Panc1 (cell line): ENCODE results near the gene PHF20. TPM values are rescaled to one million over a fixed set of nuclear protein-coding genes. Genes with fewer than 3 reads are reported as not detected.
A peak's percentile ranks its signal among the peaks of the same experiment; 100 is the strongest.

ENCODE experiments used
- ATAC-seq: fragments of 200-7000 bp; cut with Tn5 transposase; 2 replicates; pipeline ENCODE4 v1.9.1; 2020; ENCODE audit warnings: mild to moderate bottlenecking, moderate library complexity
- BruUV-seq: library from RNA; stranded (reverse); fragments of 400-500 nt; replicated peaks from 2 replicates; lab custom pipeline; 2021; lab: Mats Ljungman, UMichigan
- CTCF ChIA-PET: fragments of 300-600 bp; sonication (Branson Sonifier 250); formaldehyde crosslinking; loops from one replicate; lab custom pipeline; 2022; ENCODE audit warnings: antibody characterized with exemption; lab: Charles Lee
- POLR2A ChIA-PET: fragments of 300-600 bp; sonication (Branson Sonifier 250); formaldehyde crosslinking; loops from one replicate; lab custom pipeline; 2022; ENCODE audit warnings: antibody characterized with exemption; lab: Charles Lee
- DNase-seq: peaks from one replicate; pipeline ENCODE4 v3.0.0-alpha.2; 2010; ENCODE audit warnings: low read depth, low spot score
- H3K27ac ChIP-seq: 2 replicates; pipeline ENCODE4 v1.5.1; 2011; ENCODE audit warnings: mild to moderate bottlenecking, low read length, inconsistent platforms
- H3K27me3 ChIP-seq: fragments of 200-500 bp; sonication (Bioruptor generic); 2 replicates; pipeline ENCODE4 v1.6.0; 2014; ENCODE audit warnings: low read length, inconsistent platforms; ENCODE audit not compliant: control insufficient read depth, insufficient read depth
- H3K36me3 ChIP-seq: fragments of 200-500 bp; sonication (Bioruptor generic); 2 replicates; pipeline ENCODE4 v1.5.1; 2014; ENCODE audit warnings: inconsistent platforms, mild to moderate bottlenecking, low read length, moderate library complexity; ENCODE audit not compliant: control insufficient read depth, insufficient read depth
- H3K4me1 ChIP-seq: 2 replicates; pipeline ENCODE4 v1.5.1; 2011; ENCODE audit warnings: inconsistent platforms, mild to moderate bottlenecking, low read length, moderate library complexity; ENCODE audit not compliant: control insufficient read depth, insufficient read depth
- H3K4me3 ChIP-seq, 2 experiments: 2 replicates each; pipeline ENCODE4 v1.5.1; 2011 to 2012; ENCODE audit warnings: low read depth in 2 of 2, low read length in 2 of 2, mild to moderate bottlenecking in 2 of 2, inconsistent platforms in 1 of 2, moderate library complexity in 1 of 2
- H3K9me3 ChIP-seq: fragments of 200-500 bp; sonication (Bioruptor generic); 2 replicates; pipeline ENCODE4 v1.5.1; 2014; ENCODE audit warnings: low read depth, mild to moderate bottlenecking, inconsistent platforms, low read length, moderate library complexity; ENCODE audit not compliant: control insufficient read depth, insufficient read depth
- POLR2AphosphoS5 ChIP-seq: IDR thresholded peaks from 2 replicates; pipeline ENCODE4 v1.6.1; 2012; ENCODE audit warnings: mild to moderate bottlenecking, low read depth, low read length, moderate library complexity
- REST ChIP-seq, 2 experiments: IDR thresholded peaks; 2 replicates each; pipeline ENCODE4 v1.6.1; 2011 to 2012; ENCODE audit warnings: low read depth in 2 of 2, control low read depth in 1 of 2, low read length in 1 of 2, mild to moderate bottlenecking in 1 of 2, moderate library complexity in 1 of 2; ENCODE audit not compliant: insufficient read depth in 1 of 2
- SIN3A ChIP-seq: IDR thresholded peaks from 2 replicates; pipeline ENCODE4 v1.6.1; 2012; ENCODE audit warnings: low read depth, mild to moderate bottlenecking, low read length, moderate library complexity, borderline replicate concordance; ENCODE audit not compliant: insufficient read depth
- TCF7L2 ChIP-seq: IDR thresholded peaks from 2 replicates; pipeline ENCODE4 v1.6.1; 2011; ENCODE audit warnings: mild to moderate bottlenecking, low read depth, low read length, inconsistent platforms
- in situ Hi-C: cut with HindIII; loops from 2 replicates; pipeline ENCODE4 v1.10.0; 2016; ENCODE audit warnings: low sequenced_read_pairs, low pct_unique_long_range_greater_than_20kb
- intact Hi-C: fragments of 100-400 bp; cut with micrococcal nuclease; formaldehyde crosslinking; loops from one replicate; pipeline ENCODE4 v1.10.0; 2022; ENCODE audit not compliant: unreplicated experiment
- total RNA-seq: library from RNA; stranded (reverse); gene quantifications from one replicate; pipeline ENCODE4 v1.2.1, GENCODE V29; 2021; ENCODE audit not compliant: unreplicated experiment
- TF ChIP-seq, protein P1 (sequence below): fragments of 450-650 bp; IDR thresholded peaks from 2 replicates; pipeline ENCODE4 v1.5.1; 2017; ENCODE audit warnings: mild to moderate bottlenecking

The PHF20 gene
- total RNA-seq, 1 experiment from 2014 or later: 51.5 TPM

DNA sequence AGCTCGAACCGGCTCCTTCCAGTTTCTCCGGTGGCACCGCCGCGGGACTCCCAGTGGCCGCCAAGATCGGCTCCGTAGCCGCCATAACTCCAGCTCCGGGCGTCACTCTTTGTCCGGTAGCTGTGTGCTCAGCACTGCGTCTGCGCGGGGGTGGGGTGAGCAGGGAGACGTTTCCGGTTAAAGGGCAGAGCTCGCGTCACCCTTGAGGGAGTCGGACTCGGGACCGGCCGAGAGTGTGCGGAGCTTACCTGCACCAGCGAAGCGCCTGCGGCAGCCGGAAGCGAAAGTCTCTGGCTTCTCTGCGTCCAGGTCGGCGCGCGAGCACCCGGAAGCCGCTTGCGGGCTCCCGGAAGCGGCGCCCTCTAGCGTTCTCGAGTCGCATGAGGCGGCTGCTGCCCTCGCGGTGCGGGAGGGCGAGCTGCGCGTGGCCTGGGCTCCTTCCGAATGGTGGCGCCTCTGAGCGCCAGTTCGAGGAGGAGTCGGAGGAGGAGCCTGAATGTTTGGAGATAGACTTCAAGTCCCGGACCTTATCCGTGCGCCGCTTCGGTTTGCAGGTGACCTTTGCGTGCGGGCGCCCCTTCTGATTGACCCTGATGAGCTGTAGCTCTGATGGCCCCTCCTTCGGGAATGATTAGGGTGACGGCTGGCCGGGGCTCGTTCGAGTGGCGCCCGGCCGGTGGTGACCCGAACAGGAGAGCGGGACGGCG, 182.5 kb downstream of the PHF20 start, which contains the start of gene SCAND1:
SCAND1 (minus strand) TSS at position 303 of the 707 bp plus-strand sequence; CDS start at position 85, 218 bp downstream.
- POLR2A ChIA-PET: interaction anchor here (0.6 to 0.9 kb wide), 2 partner anchors 109 to 212 kb away, joined by 3 read pairs; partner anchors contain the start of gene RBM39
- DNase-seq (peak; percentile 93), ATAC-seq (peak; percentile 95)
- intact Hi-C loops: no loop called here
- Histone ChIP-seq H3K36me3 (no peaks in the 10 kb centered on the region), H3K27ac (peak within 1 kb of the TSS; percentile 92), H3K4me1 (peaks cover 8% of the 10 kb centered on the region), H3K9me3 (no peaks in the 10 kb centered on the region), H3K27me3 (no peaks in the 10 kb centered on the region), H3K4me3 (peak within 1 kb of the TSS; percentile 85 to 95)
- CTCF ChIA-PET: interaction anchor here (0.6 to 2.0 kb wide), 4 partner anchors 12 to 170 kb away, joined by 4 to 11 read pairs (median 8); no protein-coding TSS in a partner anchor
- TF ChIP-seq SIN3A: no peak; the same call in 1 of the 2 replicates
- peak; percentile 84 for TF ChIP-seq POLR2AphosphoS5
- TF ChIP-seq, protein P1, sequence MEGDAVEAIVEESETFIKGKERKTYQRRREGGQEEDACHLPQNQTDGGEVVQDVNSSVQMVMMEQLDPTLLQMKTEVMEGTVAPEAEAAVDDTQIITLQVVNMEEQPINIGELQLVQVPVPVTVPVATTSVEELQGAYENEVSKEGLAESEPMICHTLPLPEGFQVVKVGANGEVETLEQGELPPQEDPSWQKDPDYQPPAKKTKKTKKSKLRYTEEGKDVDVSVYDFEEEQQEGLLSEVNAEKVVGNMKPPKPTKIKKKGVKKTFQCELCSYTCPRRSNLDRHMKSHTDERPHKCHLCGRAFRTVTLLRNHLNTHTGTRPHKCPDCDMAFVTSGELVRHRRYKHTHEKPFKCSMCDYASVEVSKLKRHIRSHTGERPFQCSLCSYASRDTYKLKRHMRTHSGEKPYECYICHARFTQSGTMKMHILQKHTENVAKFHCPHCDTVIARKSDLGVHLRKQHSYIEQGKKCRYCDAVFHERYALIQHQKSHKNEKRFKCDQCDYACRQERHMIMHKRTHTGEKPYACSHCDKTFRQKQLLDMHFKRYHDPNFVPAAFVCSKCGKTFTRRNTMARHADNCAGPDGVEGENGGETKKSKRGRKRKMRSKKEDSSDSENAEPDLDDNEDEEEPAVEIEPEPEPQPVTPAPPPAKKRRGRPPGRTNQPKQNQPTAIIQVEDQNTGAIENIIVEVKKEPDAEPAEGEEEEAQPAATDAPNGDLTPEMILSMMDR: peak; percentile 100
- 0 out of 2 replicates have a peak, but pooled peaks have one; percentile 16 for TF ChIP-seq TCF7L2
- in situ Hi-C loops: no loop called here
- no TSS peak for BruUV-seq

DNA sequence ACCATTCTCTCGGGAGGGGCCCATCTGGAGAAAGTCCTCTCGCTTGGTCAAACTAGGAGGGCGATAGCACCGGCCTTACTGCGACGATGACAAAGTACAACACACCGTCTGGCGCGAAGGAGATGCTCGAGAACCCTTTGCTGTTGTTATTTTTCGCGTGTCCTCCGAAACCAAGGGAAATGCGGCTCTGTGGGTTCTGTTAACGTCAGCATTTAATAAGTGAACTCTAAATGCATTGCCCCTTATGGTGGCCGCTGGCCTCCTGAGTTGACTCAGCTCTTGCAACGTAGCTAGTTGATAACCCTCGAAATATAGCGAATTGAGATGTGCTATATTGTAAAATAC, 183.1 kb downstream of the PHF20 start:
- ATAC-seq (peak; percentile 64), DNase-seq (no peak)
- ChIA-PET CTCF (interaction anchor here (2.0 kb wide), 1 partner anchor 38 kb away, joined by 11 read pairs; no protein-coding TSS in a partner anchor), POLR2A (interaction anchor here (0.9 kb wide), 1 partner anchor 213 kb away, joined by 3 read pairs; the partner anchor contains the start of gene RBM39)
- Histone ChIP-seq H3K36me3 (no peaks in the 10 kb centered on the region), H3K9me3 (no peaks in the 10 kb centered on the region), H3K27ac (peak overlapping the region; percentile 92), H3K4me1 (peaks cover 8% of the 10 kb centered on the region), H3K4me3 (peak overlapping the region; percentile 85 to 95), H3K27me3 (no peaks in the 10 kb centered on the region)
- intact Hi-C loops (no loop called here), in situ Hi-C loops (no loop called here)
- TSS peak; percentile 83 for BruUV-seq
- TF ChIP-seq, protein P1: no peak
- TF ChIP-seq POLR2AphosphoS5: no peak
- TF ChIP-seq REST (IDR thresholded peaks at IDR 0.05; ENCODE audit: insufficient read depth in 1 of 2, low read depth in 2 of 2, low read length in 1 of 2): no peak
- TF ChIP-seq TCF7L2: no peak
- TF ChIP-seq SIN3A: no peak
